Measurements from ENCODE around the gene NUDT8. TPM values are rescaled to one million over a fixed set of nuclear protein-coding genes. Genes with fewer than 3 reads are reported as not detected.
A peak's percentile ranks its signal among the peaks of the same experiment; 100 is the strongest.

Gene NUDT8
- total and polyA plus RNA-seq, 10 of the 15 experiments (the other 5 are each of a cell fraction or from before 2014, with no cell fraction given): 0.32 to 18.2 (median 9.8) TPM

DNA sequence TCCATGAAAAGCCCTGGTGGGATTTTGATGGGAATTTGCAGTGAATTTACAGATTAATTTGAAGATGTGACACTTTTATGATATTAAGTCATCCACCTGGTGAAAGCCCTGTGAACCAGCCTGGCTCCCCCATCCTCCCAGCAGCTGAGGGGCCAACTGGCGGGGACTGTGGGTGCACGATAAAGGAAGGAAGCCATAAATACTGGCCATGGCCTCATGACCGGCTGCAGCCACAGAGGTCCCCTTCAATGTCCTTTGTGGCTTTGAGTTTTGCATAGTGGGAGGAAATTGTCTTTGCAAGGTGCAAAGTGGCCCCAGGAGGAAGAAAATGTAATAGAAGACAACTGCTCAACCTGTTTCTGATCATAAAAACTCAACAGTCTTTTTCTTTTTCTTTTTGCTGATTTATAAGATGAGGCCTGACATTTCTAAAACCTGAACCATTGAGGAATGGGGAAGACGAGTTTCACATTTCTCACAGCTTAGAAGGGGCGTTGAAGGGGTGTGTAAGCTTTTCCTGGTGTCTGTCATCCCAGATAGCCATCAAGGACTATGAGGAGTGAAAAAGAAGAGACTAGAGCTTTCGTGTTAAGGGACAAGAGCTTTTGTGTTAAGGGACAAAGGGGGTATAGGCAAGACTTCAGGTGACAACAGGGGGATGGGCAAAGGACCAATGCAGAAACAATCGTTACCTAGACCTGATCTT is 29.3 kb downstream of the NUDT8 start:
- H4K20me1 ChIP-seq (ENCODE audit: control insufficient read depth, insufficient read depth): no peaks in the 10 kb centered on the region
- in situ Hi-C loops (cut with MboI): no loop called here
- H3K4me1 ChIP-seq (ENCODE audit: control insufficient read depth, insufficient read depth, low read length): peaks cover 15% of the 10 kb centered on the region
- TF ChIP-seq MYB (IDR thresholded peaks at IDR 0.05; ENCODE audit: borderline replicate concordance, low read depth, low read length): peak; percentile 61; the same call in 1 of the 2 replicates
- 0 out of 2 replicates have a peak, but pooled peaks have one; percentile 39 for TF ChIP-seq CHD2 (IDR thresholded peaks at IDR 0.05; ENCODE audit: borderline replicate concordance, low read depth, low read length)
- no peak for TF ChIP-seq ZNF622 (IDR thresholded peaks at IDR 0.05)
- TF ChIP-seq SRF (IDR thresholded peaks at IDR 0.05; ENCODE audit: low read depth in 2 of 2, low read length in 2 of 2): peak; percentile 28 to 41; a peak in 1 of 4 replicates
- TF ChIP-seq USF1 (IDR thresholded peaks at IDR 0.05; ENCODE audit: borderline replicate concordance, extremely low read length, insufficient read depth, low read depth, low read length): no peak
- no peak for TF ChIP-seq TCF7 (IDR thresholded peaks at IDR 0.05; ENCODE audit: borderline replicate concordance)
- no peak for TF ChIP-seq JUNB (IDR thresholded peaks at IDR 0.05)
- TF ChIP-seq CHD1 (IDR thresholded peaks at IDR 0.05; ENCODE audit: low read depth, low read length): no peak
- TF ChIP-seq, protein P1, sequence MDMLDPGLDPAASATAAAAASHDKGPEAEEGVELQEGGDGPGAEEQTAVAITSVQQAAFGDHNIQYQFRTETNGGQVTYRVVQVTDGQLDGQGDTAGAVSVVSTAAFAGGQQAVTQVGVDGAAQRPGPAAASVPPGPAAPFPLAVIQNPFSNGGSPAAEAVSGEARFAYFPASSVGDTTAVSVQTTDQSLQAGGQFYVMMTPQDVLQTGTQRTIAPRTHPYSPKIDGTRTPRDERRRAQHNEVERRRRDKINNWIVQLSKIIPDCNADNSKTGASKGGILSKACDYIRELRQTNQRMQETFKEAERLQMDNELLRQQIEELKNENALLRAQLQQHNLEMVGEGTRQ (IDR thresholded peaks at IDR 0.05; ENCODE audit: borderline replicate concordance, low read depth, low read length): no peak; the same call in 1 of the 2 replicates
- no peak for TF ChIP-seq SMAD1 (IDR thresholded peaks at IDR 0.05; ENCODE audit: low read depth, partially characterized antibody)
- peak; percentile 49 for TF ChIP-seq MEF2B (IDR thresholded peaks at IDR 0.05; ENCODE audit: partially characterized antibody, poor library complexity, severe bottlenecking)
- TF ChIP-seq NFYA (IDR thresholded peaks at IDR 0.05; ENCODE audit: borderline replicate concordance, low read depth, low read length): no peak
- TF ChIP-seq, protein P2, sequence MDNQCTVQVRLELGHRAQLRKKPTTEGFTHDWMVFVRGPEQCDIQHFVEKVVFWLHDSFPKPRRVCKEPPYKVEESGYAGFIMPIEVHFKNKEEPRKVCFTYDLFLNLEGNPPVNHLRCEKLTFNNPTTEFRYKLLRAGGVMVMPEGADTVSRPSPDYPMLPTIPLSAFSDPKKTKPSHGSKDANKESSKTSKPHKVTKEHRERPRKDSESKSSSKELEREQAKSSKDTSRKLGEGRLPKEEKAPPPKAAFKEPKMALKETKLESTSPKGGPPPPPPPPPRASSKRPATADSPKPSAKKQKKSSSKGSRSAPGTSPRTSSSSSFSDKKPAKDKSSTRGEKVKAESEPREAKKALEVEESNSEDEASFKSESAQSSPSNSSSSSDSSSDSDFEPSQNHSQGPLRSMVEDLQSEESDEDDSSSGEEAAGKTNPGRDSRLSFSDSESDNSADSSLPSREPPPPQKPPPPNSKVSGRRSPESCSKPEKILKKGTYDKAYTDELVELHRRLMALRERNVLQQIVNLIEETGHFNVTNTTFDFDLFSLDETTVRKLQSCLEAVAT (IDR thresholded peaks at IDR 0.05): 0 out of 2 replicates have a peak, but pooled peaks have one; percentile 38
- no peak for TF ChIP-seq POLR2AphosphoS2 (IDR thresholded peaks at IDR 0.05; ENCODE audit: low read depth, low read length)
- no peak for TF ChIP-seq HCFC1 (IDR thresholded peaks at IDR 0.05; ENCODE audit: low read length)
- peak; percentile 60 to 62; a peak in 2 of 4 replicates for TF ChIP-seq IKZF2 (IDR thresholded peaks at IDR 0.05)
- no peak for TF ChIP-seq TAF1 (IDR thresholded peaks at IDR 0.05; ENCODE audit: borderline replicate concordance, low read depth, low read length)
- TF ChIP-seq IRF5 (IDR thresholded peaks at IDR 0.05; ENCODE audit: borderline replicate concordance): no peak
- peak; percentile 97 for TF ChIP-seq POU2F2 (IDR thresholded peaks at IDR 0.05; ENCODE audit: borderline replicate concordance, low read depth, low read length)

More for the DNA sequence above, 29.3 kb downstream of the NUDT8 start:
- WGBS (ENCODE audit: insufficient coverage, insufficient replicate concordance, low lambda C conversion rate, missing lambda C conversion rate): 0% methylated on average over 7 of the region's 7 CpGs
- Histone ChIP-seq H3K9ac (ENCODE audit: control insufficient read depth, insufficient read depth, low read length) (peak overlapping the region; percentile 24; the same call in 1 of the 2 replicates), H3K27me3 (replicated peaks in 1 of 2; ENCODE audit: control insufficient read depth in 2 of 2, insufficient read depth in 2 of 2, low read length in 1 of 2) (no peaks in the 10 kb centered on the region), H3K4me3 (peak overlapping the region; percentile 59), H3K9me3 (replicated peaks; ENCODE audit: control insufficient read depth, insufficient read depth, low read length) (peaks cover 1% of the 10 kb centered on the region; the same call in 1 of the 3 replicates), H3K4me2 (ENCODE audit: control insufficient read depth, insufficient read depth) (peak overlapping the region; percentile 89), H2AFZ (ENCODE audit: control insufficient read depth, low read depth, low read length) (peak overlapping the region; percentile 67), H3K79me2 (ENCODE audit: control insufficient read depth, insufficient read depth, low read length) (no peaks in the 10 kb centered on the region), H3K36me3 (ENCODE audit: control insufficient read depth in 2 of 2, insufficient read depth in 2 of 2, low read length in 1 of 2) (no peaks in the 10 kb centered on the region), H3K27ac (ENCODE audit: control insufficient read depth, insufficient read depth) (peak overlapping the region; percentile 29; the same call in 1 of the 2 replicates)
- ChIA-PET POLR2A (interaction anchor here (0.6 to 2.0 kb wide), 6 partner anchors 8 to 132 kb away, joined by 3 to 6 read pairs (median 4); partner anchors contain the start of gene TMEM134), SMC1A (ENCODE audit: uncharacterized antibody, unreplicated experiment) (interaction anchor here (1.0 to 2.1 kb wide), 5 partner anchors 8 to 159 kb away, joined by 3 to 5 read pairs (median 3); no protein-coding TSS in a partner anchor), RAD21 (ENCODE audit: unreplicated experiment) (interaction anchor here (0.5 to 1.6 kb wide), 5 partner anchors 10 to 214 kb away, joined by 3 to 5 read pairs (median 4); partner anchors contain the start of gene NUDT8), CTCF (interaction anchor here (0.7 to 3.1 kb wide), 6 partner anchors 8 to 95 kb away, joined by 3 to 25 read pairs (median 4); partner anchors contain the start of genes GSTP1 and PITPNM1)
- FAIRE-seq (peak; percentile 80), ATAC-seq (peak; percentile 99), DNase-seq (ENCODE audit: low read depth, low spot score) (peak; percentile 64)
- BruUV-seq (replicated peaks): no TSS peak
- intact Hi-C loops (cut with micrococcal nuclease; ENCODE audit: unreplicated experiment): no loop called here
